Activated CD4-positive, CD25-positive, alpha-beta regulatory T cell treated with anti-CD3 and anti-CD28 coated beads, Interleukin-2, amount 50 U/mL, for 72 hours (primary cell): Measurements from ENCODE around the gene SNRPB2.

Experiments
- DNase-seq: peaks from one replicate; pipeline ENCODE4 v3.0.0; 2021

Gene SNRPB2

GRCh38 chr20:16740365-16741072, 10.7 kb downstream of the SNRPB2 start:
- DNase-seq = no peak

- no peak for DNase-seq
Observed at GRCh38 chr20:16744178-16744807, 14.5 kb downstream of the SNRPB2 start.

GRCh38 chr20:16745204-16745603, 15.4 kb downstream of the SNRPB2 start:
- no peak for DNase-seq

- DNase-seq = no peak
Observed at GRCh38 chr20:16747291-16747811, 17.5 kb downstream of the SNRPB2 start.

- no peak for DNase-seq
Observed at GRCh38 chr20:16748308-16748900, 18.6 kb downstream of the SNRPB2 start, which contains the start of gene OTOR. OTOR (plus strand) TSS chr20:16748358; CDS start chr20:16748402, 44 bp downstream.

- DNase-seq = no peak
Observed at GRCh38 chr20:16749573-16749972, 19.7 kb downstream of the SNRPB2 start.

- no peak for DNase-seq
Observed at GRCh38 chr20:16752082-16752481, 22.3 kb downstream of the SNRPB2 start.

GRCh38 chr20:16752901-16753300, 23.1 kb downstream of the SNRPB2 start:
- no peak for DNase-seq

GRCh38 chr20:16758454-16759180, 28.8 kb downstream of the SNRPB2 start:
- no peak for DNase-seq

- DNase-seq = no peak
Observed at GRCh38 chr20:16759181-16759563, 29.3 kb downstream of the SNRPB2 start.

- DNase-seq = no peak
Observed at GRCh38 chr20:16760431-16761304, 30.8 kb downstream of the SNRPB2 start.

GRCh38 chr20:16761305-16761829, 31.5 kb downstream of the SNRPB2 start:
- no peak for DNase-seq

GRCh38 chr20:16764560-16764959, 34.7 kb downstream of the SNRPB2 start:
- no peak for DNase-seq

- no peak for DNase-seq
Observed at GRCh38 chr20:16771213-16771612, 41.4 kb downstream of the SNRPB2 start.

GRCh38 chr20:16775961-16776360, 46.1 kb downstream of the SNRPB2 start:
- DNase-seq = no peak

- no peak for DNase-seq
Observed at GRCh38 chr20:16777126-16777525, 47.3 kb downstream of the SNRPB2 start.

GRCh38 chr20:16778159-16778558, 48.3 kb downstream of the SNRPB2 start:
- DNase-seq = no peak

- DNase-seq = no peak
Observed at GRCh38 chr20:16781496-16781895, 51.7 kb downstream of the SNRPB2 start.

- no peak for DNase-seq
Observed at GRCh38 chr20:16785226-16785625, 55.4 kb downstream of the SNRPB2 start.
